Subcutaneous abdominal adipose tissue (tissue), 5 donors: ENCODE data around the gene GTF3C5.
"Not testable (repeated sequence)": the region's sequence is repeated elsewhere in the genome, so short reads cannot be mapped to it uniquely, and the experiment has no call there.

Source experiments
- H3K27ac ChIP-seq: one replicate; pipeline ENCODE4 v1.7.0; 2013; ENCODE audit warnings: low read depth, mild to moderate bottlenecking, inconsistent platforms, low read length, moderate library complexity
- H3K27me3 ChIP-seq, 5 donors: one replicate each; pipeline ENCODE4 v1.7.0; 2013; ENCODE audit warnings: low read length in 5 of 5, inconsistent platforms in 1 of 5; ENCODE audit not compliant: control insufficient read depth in 5 of 5, insufficient read depth in 4 of 5
- H3K36me3 ChIP-seq, 5 donors: one replicate each; pipeline ENCODE4 v1.7.0; 2013; ENCODE audit warnings: low read length in 5 of 5; ENCODE audit not compliant: control insufficient read depth in 5 of 5, insufficient read depth in 5 of 5
- H3K4me1 ChIP-seq, 5 donors: one replicate each; pipeline ENCODE4 v1.7.0; 2013; ENCODE audit warnings: low read length in 5 of 5, mild to moderate bottlenecking in 3 of 5, moderate library complexity in 1 of 5; ENCODE audit not compliant: control insufficient read depth in 5 of 5, insufficient read depth in 5 of 5
- H3K4me3 ChIP-seq, 5 donors: one replicate each; pipeline ENCODE4 v1.7.0; 2013; ENCODE audit warnings: low read length in 5 of 5, low read depth in 1 of 5
- H3K9ac ChIP-seq, 5 donors: one replicate each; pipeline ENCODE4 v1.7.0; 2013; ENCODE audit warnings: low read length in 5 of 5, mild to moderate bottlenecking in 4 of 5, moderate library complexity in 3 of 5
- H3K9me3 ChIP-seq, 5 donors: one replicate each; pipeline ENCODE4 v1.7.0; 2013; ENCODE audit warnings: low read length in 5 of 5; ENCODE audit not compliant: control insufficient read depth in 5 of 5
- donor health status: healthy.
- donor health status: healthy.
- donor health status: healthy.
- donor health status: healthy.
- donor health status: healthy.

GTF3C5 gene

DNA sequence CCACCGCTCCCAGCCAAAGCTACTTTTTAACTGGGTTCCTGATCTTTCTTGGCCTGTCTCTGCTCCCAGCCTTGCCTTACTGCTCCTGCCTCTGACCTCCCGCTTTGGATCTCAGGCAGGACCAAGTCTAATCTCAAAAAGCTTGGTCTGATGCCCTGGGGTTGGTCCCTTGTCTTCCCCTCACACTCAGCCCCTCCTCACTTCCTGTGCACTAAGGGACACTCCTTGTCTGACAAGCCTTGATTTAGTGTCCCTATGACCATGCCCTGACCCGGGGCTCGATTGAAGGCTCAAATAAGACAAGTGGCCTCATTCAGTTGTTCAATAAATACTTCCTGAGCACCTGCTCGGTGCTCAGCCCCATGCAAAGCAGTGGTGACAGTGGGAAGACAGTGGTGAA, 3.7 kb upstream of the GTF3C5 start:
- Histone ChIP-seq H3K27me3 (no peaks in the 10 kb centered on the region), H3K27ac (no peak overlapping the region), H3K4me1 (peaks cover 6 to 30% (median 22%) of the 10 kb centered on the region in 5 donors), H3K4me3 (no peak overlapping the region), H3K9ac (no peak overlapping the region), H3K9me3 (no peaks in the 10 kb centered on the region), H3K36me3 (no peaks in the 10 kb centered on the region)

- H3K4me3 ChIP-seq, result no peak overlapping the region
- H3K9me3 ChIP-seq, result no peaks in the 10 kb centered on the region
Measured at GRCh38 chr9:133028221-133028620, 2.6 kb upstream of the GTF3C5 start.

DNA sequence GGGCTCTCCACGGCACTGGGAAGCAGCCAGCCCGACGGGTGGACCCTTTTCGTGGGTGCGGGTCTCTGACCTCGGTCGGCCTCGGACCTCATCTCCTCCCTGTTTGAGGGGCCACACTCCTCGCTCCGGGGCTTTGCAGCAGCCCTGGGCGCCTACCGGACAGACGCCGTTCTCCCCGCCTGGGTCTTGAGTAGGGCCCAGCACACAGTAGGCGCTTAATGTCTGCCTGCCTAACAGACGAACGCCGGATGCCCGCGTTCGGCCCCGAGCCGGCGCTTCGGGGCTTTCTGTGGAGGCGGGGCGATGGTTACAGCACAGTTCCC, 842 bp upstream of the GTF3C5 start:
- H3K36me3 ChIP-seq, result peaks cover 0 to 10% (median 4%) of the 10 kb centered on the region in 5 donors
- H3K27me3 ChIP-seq, result no peaks in the 10 kb centered on the region
- peak overlapping the region; percentile 92 for H3K27ac ChIP-seq
- H3K4me3 ChIP-seq, result peak overlapping the region; percentile 77 to 97 (median 96)
- peaks cover 6 to 40% (median 28%) of the 10 kb centered on the region in 5 donors for H3K4me1 ChIP-seq
- H3K9me3 ChIP-seq, result no peaks in the 10 kb centered on the region
- peak overlapping the region; percentile 79 to 99 (median 94) for H3K9ac ChIP-seq

More at GRCh38 chr9:133028221-133028620, 2.6 kb upstream of the GTF3C5 start:
- Histone ChIP-seq H3K9ac (no peak overlapping the region), H3K4me1 (peaks cover 6 to 36% (median 28%) of the 10 kb centered on the region in 5 donors), H3K27me3 (no peaks in the 10 kb centered on the region), H3K36me3 (peaks cover 0 to 3% (median 0%) of the 10 kb centered on the region in 5 donors), H3K27ac (no peak overlapping the region)

GRCh38 chr9:133031130-133031422, 279 bp downstream of the GTF3C5 start:
- H3K27ac ChIP-seq, result peak overlapping the region; percentile 92
- peak overlapping the region; percentile 77 to 99 (median 86) for H3K9ac ChIP-seq
- H3K4me1 ChIP-seq, result peaks cover 6 to 50% (median 34%) of the 10 kb centered on the region in 5 donors
- H3K9me3 ChIP-seq, result no peaks in the 10 kb centered on the region
- H3K4me3 ChIP-seq, result peak overlapping the region; percentile 93 to 97 (median 96)
- H3K36me3 ChIP-seq, result peaks cover 0 to 10% (median 4%) of the 10 kb centered on the region in 5 donors
- no peaks in the 10 kb centered on the region for H3K27me3 ChIP-seq

GRCh38 chr9:133031496-133031911, 707 bp downstream of the GTF3C5 start:
- H3K36me3 ChIP-seq, result peaks cover 0 to 10% (median 4%) of the 10 kb centered on the region in 5 donors
- peak overlapping the region; percentile 93 to 97 (median 96) for H3K4me3 ChIP-seq
- H3K9me3 ChIP-seq, result no peaks in the 10 kb centered on the region
- no peaks in the 10 kb centered on the region for H3K27me3 ChIP-seq
- peak overlapping the region; percentile 77 to 99 (median 86) for H3K9ac ChIP-seq
- H3K4me1 ChIP-seq, result peaks cover 6 to 51% (median 34%) of the 10 kb centered on the region in 5 donors
- H3K27ac ChIP-seq, result peak overlapping the region; percentile 92

DNA sequence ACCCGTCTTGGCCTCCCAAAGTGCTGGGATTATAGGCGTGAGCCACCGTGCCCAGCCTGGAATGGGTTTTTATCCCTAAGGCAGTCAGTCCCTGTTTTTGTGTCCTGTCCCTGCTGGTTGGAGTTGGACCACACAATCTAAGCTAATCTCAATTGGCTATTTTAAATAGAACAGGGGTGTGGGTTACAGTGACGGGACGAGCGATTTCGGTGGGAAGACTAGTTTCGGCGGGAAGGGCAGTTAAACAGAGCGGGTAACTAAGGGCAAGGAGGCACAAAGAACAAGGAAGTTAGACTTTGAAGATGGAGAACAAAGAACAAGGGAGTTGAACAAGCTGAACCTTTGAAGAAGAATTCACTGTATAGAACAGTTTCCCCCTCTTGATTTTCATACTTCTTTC, 1.4 kb downstream of the GTF3C5 start:
- Histone ChIP-seq H3K27ac (no peak overlapping the region), H3K4me1 (peaks cover 6 to 51% (median 34%) of the 10 kb centered on the region in 5 donors)

DNA sequence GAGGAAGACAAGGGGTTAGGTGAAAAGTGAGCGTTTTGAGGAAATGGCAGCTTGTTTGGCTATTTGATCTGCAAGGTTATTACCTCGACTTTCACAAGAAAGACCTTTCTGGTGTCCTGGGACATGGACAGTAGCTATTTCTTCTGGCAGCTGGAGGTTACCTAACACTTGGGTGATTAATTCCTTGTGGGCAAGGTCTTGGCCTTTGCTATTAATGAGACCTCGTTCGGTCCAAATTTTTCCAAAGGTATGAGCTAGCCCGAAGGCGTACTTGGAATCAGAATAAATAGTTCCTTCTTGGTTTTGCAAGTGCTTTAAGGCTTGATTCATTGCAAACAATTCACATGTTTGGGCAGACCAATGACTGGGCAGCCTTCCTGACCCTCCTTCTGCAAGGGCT, 4.9 kb downstream of the GTF3C5 start:
- Histone ChIP-seq H3K9ac (no peak overlapping the region), H3K27ac (no peak overlapping the region), H3K36me3 (peaks cover 0 to 10% (median 5%) of the 10 kb centered on the region in 5 donors), H3K4me3 (no peak overlapping the region), H3K27me3 (no peaks in the 10 kb centered on the region), H3K4me1 (peaks cover 5 to 35% (median 23%) of the 10 kb centered on the region in 5 donors), H3K9me3 (no peaks in the 10 kb centered on the region)

More for the DNA sequence above, 1.4 kb downstream of the GTF3C5 start:
- no peak overlapping the region for H3K9ac ChIP-seq
- H3K27me3 ChIP-seq, result no peaks in the 10 kb centered on the region
- H3K4me3 ChIP-seq, result peak overlapping the region in 1 of 5 donors; percentile 97
- H3K36me3 ChIP-seq, result peaks cover 0 to 10% (median 5%) of the 10 kb centered on the region in 5 donors
- H3K9me3 ChIP-seq, result no peaks in the 10 kb centered on the region

GRCh38 chr9:133037775-133038515, 7.1 kb downstream of the GTF3C5 start:
- no peaks in the 10 kb centered on the region for H3K9me3 ChIP-seq
- H3K27me3 ChIP-seq, result no peaks in the 10 kb centered on the region
- no peak overlapping the region for H3K4me3 ChIP-seq
- no peak overlapping the region for H3K27ac ChIP-seq
- H3K36me3 ChIP-seq, result peaks cover 0 to 21% (median 16%) of the 10 kb centered on the region in 5 donors
- peaks cover 0 to 14% (median 7%) of the 10 kb centered on the region in 5 donors for H3K4me1 ChIP-seq
- H3K9ac ChIP-seq, result no peak overlapping the region

- H3K9me3 ChIP-seq, H3K27me3 ChIP-seq, H3K4me3 ChIP-seq, H3K9ac ChIP-seq, H3K27ac ChIP-seq, H3K4me1 ChIP-seq: not testable (repeated sequence)
- peaks cover 0 to 44% (median 41%) of the 10 kb centered on the region in 5 donors for H3K36me3 ChIP-seq
Measured at GRCh38 chr9:133040892-133041479, 10.2 kb downstream of the GTF3C5 start.

DNA sequence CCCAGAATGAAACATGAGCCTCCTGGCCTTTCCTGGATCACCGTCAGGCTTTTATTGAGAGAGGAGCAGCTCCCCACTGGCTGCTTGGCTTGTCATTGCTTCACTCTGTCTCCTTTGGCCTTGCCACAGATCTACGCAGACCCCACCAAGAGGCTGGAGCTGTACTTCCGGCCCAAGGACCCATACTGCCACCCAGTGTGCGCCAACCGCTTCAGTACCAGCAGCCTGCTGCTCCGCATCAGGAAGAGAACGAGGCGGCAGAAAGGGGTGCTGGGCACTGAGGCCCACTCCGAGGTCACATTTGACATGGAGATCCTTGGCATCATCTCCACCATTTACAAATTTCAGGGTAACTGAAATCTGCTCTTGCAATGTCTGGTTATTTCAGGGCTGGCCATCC, 11.2 kb downstream of the GTF3C5 start:
- Histone ChIP-seq H3K36me3 (peaks cover 0 to 54% (median 49%) of the 10 kb centered on the region in 5 donors), H3K9ac (no peak overlapping the region), H3K4me3 (no peak overlapping the region), H3K9me3 (no peaks in the 10 kb centered on the region), H3K4me1 (no peaks in the 10 kb centered on the region), H3K27me3 (no peaks in the 10 kb centered on the region), H3K27ac (no peak overlapping the region)
